ENCODE results near the gene CCER1. TPM values are rescaled to one million over a fixed set of nuclear protein-coding genes. Genes with fewer than 3 reads are reported as not detected.

CCER1 gene
- total and polyA plus RNA-seq, 2 donors (not counting 1 experiment from before 2014, with no cell fraction given) = not detected

DNA sequence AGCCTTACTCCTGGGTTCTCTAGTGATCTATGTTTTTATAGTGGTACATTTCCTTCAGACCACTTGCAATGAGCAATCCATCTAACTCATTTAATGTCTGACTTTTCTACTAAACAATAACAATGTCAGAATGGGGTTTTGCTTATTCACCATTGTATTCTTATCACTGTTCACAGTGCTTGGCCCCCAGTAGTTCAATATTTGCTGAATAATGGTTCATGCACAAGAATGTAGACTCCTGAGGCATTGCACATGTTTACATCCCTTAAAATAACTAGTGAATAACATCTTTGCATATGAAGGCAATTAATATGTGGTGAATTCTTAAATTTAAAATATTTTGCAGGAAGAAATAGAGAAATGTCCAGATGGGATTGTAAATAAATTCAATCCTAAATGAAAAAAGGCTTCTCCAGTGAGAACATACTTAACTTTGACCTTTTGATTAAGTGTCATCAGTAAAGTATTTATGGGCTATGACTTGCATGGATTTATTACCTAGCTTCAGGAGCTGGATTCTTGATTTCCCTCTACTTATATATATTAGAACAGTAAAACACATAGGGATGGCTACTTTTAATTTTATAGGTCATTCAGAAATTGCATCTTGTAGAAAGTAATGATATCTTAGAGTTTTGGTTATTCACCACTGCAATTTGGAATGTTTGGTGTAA, 3.4 kb downstream of the CCER1 start:
- H3K27ac ChIP-seq (ENCODE audit: insufficient read depth, low read length) = no peak overlapping the region
- no peaks in the 10 kb centered on the region for H4K20me1 ChIP-seq (ENCODE audit: control insufficient read depth, extremely low read depth, insufficient read depth, low read length)
- H2AFZ ChIP-seq (ENCODE audit: low read length) = no peak overlapping the region
- H3K27me3 ChIP-seq (ENCODE audit: control insufficient read depth, insufficient read depth, low read length) = no peaks in the 10 kb centered on the region
- no peak for DNase-seq (ENCODE audit: low read depth in 2 of 2)
- no peaks in the 10 kb centered on the region for H3K4me1 ChIP-seq (ENCODE audit: control insufficient read depth, extremely low read depth, insufficient read depth, low read length)
- no peaks in the 10 kb centered on the region for H3K79me2 ChIP-seq (ENCODE audit: control insufficient read depth, insufficient read depth, low read length)
- no peak overlapping the region for H3K4me2 ChIP-seq (ENCODE audit: extremely low read depth, insufficient read depth, low read length)
- no peak for TF ChIP-seq EZH2 (IDR thresholded peaks at IDR 0.05; ENCODE audit: low read length, missing control alignments)
- TF ChIP-seq CTCF (conservative IDR thresholded peaks at IDR 0.05 in 1 of 2, IDR thresholded peaks at IDR 0.05 in 1 of 2; ENCODE audit: low read depth in 1 of 2, low read length in 2 of 2) = no peak
- H3K4me3 ChIP-seq (replicated peaks in 1 of 4; ENCODE audit: control extremely low read depth in 1 of 4, insufficient read depth in 1 of 4, low read depth in 3 of 4, low read length in 4 of 4) = no peak overlapping the region
- H3K36me3 ChIP-seq (ENCODE audit: control insufficient read depth, insufficient read depth, low read length) = no peaks in the 10 kb centered on the region
- H3K9me3 ChIP-seq (ENCODE audit: control insufficient read depth, insufficient read depth, low read depth, low read length) = no peaks in the 10 kb centered on the region
- H3K9ac ChIP-seq (ENCODE audit: insufficient read depth, low read length) = no peak overlapping the region

DNA sequence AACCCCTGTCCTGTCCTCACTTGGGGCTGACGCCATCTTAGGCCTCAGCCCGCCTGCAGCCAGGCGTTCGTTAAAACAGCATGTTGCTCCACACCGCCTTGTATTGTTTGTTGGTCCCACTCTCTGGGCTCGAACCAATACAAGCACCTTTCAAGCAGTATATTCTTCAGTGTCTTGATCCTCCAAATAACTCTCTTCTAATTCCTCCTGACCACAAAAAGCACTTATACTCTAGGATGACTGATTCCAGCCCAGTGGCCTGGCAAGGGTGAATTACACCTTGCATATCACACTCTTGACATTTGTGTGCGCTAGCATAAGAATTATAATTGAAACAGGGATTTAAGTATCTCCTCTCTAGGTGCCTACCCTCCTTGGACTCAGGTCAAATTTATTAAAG, 7.1 kb downstream of the CCER1 start:
- no peak for DNase-seq (ENCODE audit: low read depth in 2 of 2)
- H3K4me2 ChIP-seq (ENCODE audit: extremely low read depth, insufficient read depth, low read length) = no peak overlapping the region
- no peaks in the 10 kb centered on the region for H3K27me3 ChIP-seq (ENCODE audit: control insufficient read depth, insufficient read depth, low read length)
- H3K9me3 ChIP-seq (ENCODE audit: control insufficient read depth, insufficient read depth, low read depth, low read length) = no peaks in the 10 kb centered on the region
- no peaks in the 10 kb centered on the region for H3K36me3 ChIP-seq (ENCODE audit: control insufficient read depth, insufficient read depth, low read length)
- no peak overlapping the region for H3K4me3 ChIP-seq (replicated peaks in 1 of 4; ENCODE audit: control extremely low read depth in 1 of 4, insufficient read depth in 1 of 4, low read depth in 3 of 4, low read length in 4 of 4)
- no peak overlapping the region for H3K27ac ChIP-seq (ENCODE audit: insufficient read depth, low read length)
- no peaks in the 10 kb centered on the region for H3K4me1 ChIP-seq (ENCODE audit: control insufficient read depth, extremely low read depth, insufficient read depth, low read length)
- H4K20me1 ChIP-seq (ENCODE audit: control insufficient read depth, extremely low read depth, insufficient read depth, low read length) = no peaks in the 10 kb centered on the region
- TF ChIP-seq CTCF (conservative IDR thresholded peaks at IDR 0.05 in 1 of 2, IDR thresholded peaks at IDR 0.05 in 1 of 2; ENCODE audit: low read depth in 1 of 2, low read length in 2 of 2) (no peak), EZH2 (IDR thresholded peaks at IDR 0.05; ENCODE audit: low read length, missing control alignments) (no peak)
- H2AFZ ChIP-seq (ENCODE audit: low read length) = no peak overlapping the region
- no peak overlapping the region for H3K9ac ChIP-seq (ENCODE audit: insufficient read depth, low read length)
- H3K79me2 ChIP-seq (ENCODE audit: control insufficient read depth, insufficient read depth, low read length) = no peaks in the 10 kb centered on the region

GRCh38 chr12:90945070-90945649, 9.8 kb downstream of the CCER1 start:
- no peaks in the 10 kb centered on the region for H4K20me1 ChIP-seq (ENCODE audit: control insufficient read depth, extremely low read depth, insufficient read depth, low read length)
- DNase-seq (ENCODE audit: low read depth in 2 of 2) = peak; percentile 34 to 61

More at GRCh38 chr12:90945070-90945649, 9.8 kb downstream of the CCER1 start:
- H3K27ac ChIP-seq (ENCODE audit: insufficient read depth, low read length) = no peak overlapping the region
- H3K4me2 ChIP-seq (ENCODE audit: extremely low read depth, insufficient read depth, low read length) = no peak overlapping the region
- no peaks in the 10 kb centered on the region for H3K79me2 ChIP-seq (ENCODE audit: control insufficient read depth, insufficient read depth, low read length)
- no peak overlapping the region for H3K4me3 ChIP-seq (replicated peaks in 1 of 4; ENCODE audit: control extremely low read depth in 1 of 4, insufficient read depth in 1 of 4, low read depth in 3 of 4, low read length in 4 of 4)
- TF ChIP-seq EZH2 (IDR thresholded peaks at IDR 0.05; ENCODE audit: low read length, missing control alignments) = no peak
- peak in 1 of 2 donors; percentile 45 for TF ChIP-seq CTCF (conservative IDR thresholded peaks at IDR 0.05 in 1 of 2, IDR thresholded peaks at IDR 0.05 in 1 of 2; ENCODE audit: low read depth in 1 of 2, low read length in 2 of 2)
- H3K9me3 ChIP-seq (ENCODE audit: control insufficient read depth, insufficient read depth, low read depth, low read length) = no peaks in the 10 kb centered on the region
- no peak overlapping the region for H2AFZ ChIP-seq (ENCODE audit: low read length)
- H3K36me3 ChIP-seq (ENCODE audit: control insufficient read depth, insufficient read depth, low read length) = no peaks in the 10 kb centered on the region
- H3K4me1 ChIP-seq (ENCODE audit: control insufficient read depth, extremely low read depth, insufficient read depth, low read length) = no peaks in the 10 kb centered on the region
- no peaks in the 10 kb centered on the region for H3K27me3 ChIP-seq (ENCODE audit: control insufficient read depth, insufficient read depth, low read length)
- no peak overlapping the region for H3K9ac ChIP-seq (ENCODE audit: insufficient read depth, low read length)

Measured in fibroblast of lung (primary cell).